Endothelial cell of umbilical vein (primary cell): ENCODE data around the gene CDK17.

Experiments
- EZH2 ChIP-seq: IDR thresholded peaks from 2 replicates; pipeline ENCODE4 v1.6.1; 2012; ENCODE audit warnings: borderline replicate concordance, low read depth, mild to moderate bottlenecking, moderate library complexity, low read length, inconsistent platforms; ENCODE audit not compliant: severe bottlenecking
- MYC ChIP-seq: IDR thresholded peaks from one replicate; pipeline ENCODE4 v1.6.1; 2011; ENCODE audit warnings: mild to moderate bottlenecking, low read depth, low read length
- TF ChIP-seq, protein P1 (sequence below): IDR thresholded peaks from 2 replicates; pipeline ENCODE4 v1.6.1; 2011; ENCODE audit not compliant: insufficient read depth, insufficient read length
- TF ChIP-seq, protein P2 (sequence below), 2 donors: IDR thresholded peaks; 1 replicate in 1 of 2; 2 replicates in 1 of 2; pipeline ENCODE4 v1.5.1; 2011; ENCODE audit warnings: low read length in 2 of 2, mild to moderate bottlenecking in 2 of 2, moderate library complexity in 2 of 2, control low read depth in 1 of 2, inconsistent platforms in 1 of 2, low read depth in 1 of 2; ENCODE audit not compliant: insufficient read depth in 1 of 2; ENCODE audit errors: extremely low read depth in 1 of 2

DNA sequence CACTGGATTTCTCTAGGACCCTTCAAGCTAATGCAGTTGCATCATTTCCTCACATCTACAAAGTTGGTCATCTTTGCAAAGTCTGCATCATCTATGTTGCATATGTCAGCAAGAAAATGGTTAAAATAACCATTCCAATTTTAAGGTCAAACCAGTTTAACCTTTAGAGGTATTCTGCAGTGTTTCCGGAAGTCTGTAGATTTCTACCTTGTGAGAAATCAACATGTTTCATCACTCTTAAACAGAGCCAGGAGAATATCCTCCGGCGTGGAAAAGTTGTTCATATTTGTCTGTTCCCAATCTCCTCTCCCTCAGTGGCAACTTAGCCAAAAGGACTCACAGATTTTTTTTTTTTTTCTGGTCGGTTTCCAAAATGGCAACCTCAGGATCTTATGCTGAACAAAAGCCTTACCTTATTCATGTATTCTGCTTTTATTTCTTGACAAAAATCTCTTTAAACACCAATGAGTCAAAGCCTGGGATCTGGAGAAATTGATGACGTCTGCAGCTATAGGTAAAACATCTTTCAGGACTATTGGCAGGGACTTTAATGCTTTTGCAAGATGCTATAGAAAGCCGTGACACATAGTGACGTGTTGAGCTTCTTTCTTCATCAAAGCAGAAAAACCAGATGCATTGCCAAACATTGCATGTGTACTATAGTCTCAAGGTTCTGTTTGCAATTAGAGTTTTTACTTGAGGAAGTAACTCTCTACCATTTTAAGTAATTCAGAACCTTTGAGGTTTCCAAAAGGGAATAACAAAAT is 16.0 kb upstream of the CDK17 start:
- TF ChIP-seq, protein P1, sequence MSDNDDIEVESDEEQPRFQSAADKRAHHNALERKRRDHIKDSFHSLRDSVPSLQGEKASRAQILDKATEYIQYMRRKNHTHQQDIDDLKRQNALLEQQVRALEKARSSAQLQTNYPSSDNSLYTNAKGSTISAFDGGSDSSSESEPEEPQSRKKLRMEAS: no peak
- TF ChIP-seq, protein P2, sequence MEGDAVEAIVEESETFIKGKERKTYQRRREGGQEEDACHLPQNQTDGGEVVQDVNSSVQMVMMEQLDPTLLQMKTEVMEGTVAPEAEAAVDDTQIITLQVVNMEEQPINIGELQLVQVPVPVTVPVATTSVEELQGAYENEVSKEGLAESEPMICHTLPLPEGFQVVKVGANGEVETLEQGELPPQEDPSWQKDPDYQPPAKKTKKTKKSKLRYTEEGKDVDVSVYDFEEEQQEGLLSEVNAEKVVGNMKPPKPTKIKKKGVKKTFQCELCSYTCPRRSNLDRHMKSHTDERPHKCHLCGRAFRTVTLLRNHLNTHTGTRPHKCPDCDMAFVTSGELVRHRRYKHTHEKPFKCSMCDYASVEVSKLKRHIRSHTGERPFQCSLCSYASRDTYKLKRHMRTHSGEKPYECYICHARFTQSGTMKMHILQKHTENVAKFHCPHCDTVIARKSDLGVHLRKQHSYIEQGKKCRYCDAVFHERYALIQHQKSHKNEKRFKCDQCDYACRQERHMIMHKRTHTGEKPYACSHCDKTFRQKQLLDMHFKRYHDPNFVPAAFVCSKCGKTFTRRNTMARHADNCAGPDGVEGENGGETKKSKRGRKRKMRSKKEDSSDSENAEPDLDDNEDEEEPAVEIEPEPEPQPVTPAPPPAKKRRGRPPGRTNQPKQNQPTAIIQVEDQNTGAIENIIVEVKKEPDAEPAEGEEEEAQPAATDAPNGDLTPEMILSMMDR (IDR thresholded peaks at IDR 0.05; ENCODE audit: extremely low read depth in 1 of 2, insufficient read depth in 1 of 2, low read depth in 1 of 2, low read length in 2 of 2): no peak
- TF ChIP-seq EZH2 (no peak), MYC (no peak)
